ENCODE results near the gene SLC7A14. TPM values are rescaled to one million over a fixed set of nuclear protein-coding genes. Genes with fewer than 3 reads are reported as not detected.

The SLC7A14 gene
- total and polyA plus RNA-seq, 10 of the 15 experiments (the other 5 are each of a cell fraction or from before 2014, with no cell fraction given), result not detected

- no peak overlapping the region for H3K4me3 ChIP-seq
- no peaks in the 10 kb centered on the region; the same call in 1 of the 2 replicates for H4K20me1 ChIP-seq (ENCODE audit: control insufficient read depth, insufficient read depth)
- H3K4me1 ChIP-seq (ENCODE audit: control insufficient read depth, insufficient read depth, low read length), result no peaks in the 10 kb centered on the region
- H3K79me2 ChIP-seq (ENCODE audit: control insufficient read depth, insufficient read depth, low read length), result no peaks in the 10 kb centered on the region
- FAIRE-seq (no peak), DNase-seq (ENCODE audit: low read depth, low spot score) (no peak), ATAC-seq (no peak)
- CTCF ChIA-PET, result interaction anchor here (0.6 kb wide), 1 partner anchor 511 kb away, joined by 3 read pairs; no protein-coding TSS in a partner anchor
- POLR2A ChIA-PET, result no interaction called here
- intact Hi-C loops (cut with micrococcal nuclease; ENCODE audit: unreplicated experiment) (no loop called here), in situ Hi-C loops (cut with MboI) (no loop called here)
- BruUV-seq (replicated peaks), result no TSS peak
- no peaks in the 10 kb centered on the region for H3K9me3 ChIP-seq (replicated peaks; ENCODE audit: control insufficient read depth, insufficient read depth, low read length)
- no peaks in the 10 kb centered on the region for H3K36me3 ChIP-seq (ENCODE audit: control insufficient read depth in 2 of 2, insufficient read depth in 2 of 2, low read length in 1 of 2)
- SMC1A ChIA-PET (ENCODE audit: uncharacterized antibody, unreplicated experiment), result interaction anchor here (0.7 kb wide), 1 partner anchor 199 kb away, joined by 3 read pairs; no protein-coding TSS in a partner anchor
- WGBS (ENCODE audit: insufficient coverage, insufficient replicate concordance, low lambda C conversion rate, missing lambda C conversion rate), result 11% methylated on average over 3 of the region's 3 CpGs
- H2AFZ ChIP-seq (ENCODE audit: control insufficient read depth, low read depth, low read length), result no peak overlapping the region
- H3K4me2 ChIP-seq (ENCODE audit: control insufficient read depth, insufficient read depth), result no peak overlapping the region
- no peak overlapping the region for H3K27ac ChIP-seq (ENCODE audit: control insufficient read depth, insufficient read depth)
- no peak for TF ChIP-seq RAD21 (IDR thresholded peaks at IDR 0.05; ENCODE audit: insufficient read depth, low read depth, low read length)
- no peak for TF ChIP-seq NKRF (conservative IDR thresholded peaks at IDR 0.05)
- TF ChIP-seq ZNF384 (IDR thresholded peaks at IDR 0.05; ENCODE audit: borderline replicate concordance, low read depth, low read length), result no peak
- no peak for TF ChIP-seq HSF1 (IDR thresholded peaks at IDR 0.05; ENCODE audit: low read depth, low read length)
- no peak for TF ChIP-seq ZNF622 (IDR thresholded peaks at IDR 0.05)
- no peak for TF ChIP-seq NRF1 (conservative IDR thresholded peaks at IDR 0.05; ENCODE audit: low read depth, low read length)
- TF ChIP-seq IRF5 (IDR thresholded peaks at IDR 0.05; ENCODE audit: borderline replicate concordance), result no peak
- no peak for TF ChIP-seq FOS (IDR thresholded peaks at IDR 0.05; ENCODE audit: borderline replicate concordance, extremely low read depth, insufficient read length)
- no peak for TF ChIP-seq CBX3 (IDR thresholded peaks at IDR 0.05; ENCODE audit: borderline replicate concordance, low read depth)
- no peak for TF ChIP-seq CHD2 (IDR thresholded peaks at IDR 0.05; ENCODE audit: borderline replicate concordance, low read depth, low read length)
- RAD21 ChIA-PET (ENCODE audit: unreplicated experiment), result no interaction called here
- H3K27me3 ChIP-seq (replicated peaks in 1 of 2; ENCODE audit: control insufficient read depth in 2 of 2, insufficient read depth in 2 of 2, low read length in 1 of 2), result no peaks in the 10 kb centered on the region; a peak in 1 of 4 replicates
- no peak overlapping the region for H3K9ac ChIP-seq (ENCODE audit: control insufficient read depth, insufficient read depth, low read length)
These were observed 46.0 kb downstream of the SLC7A14 start for GRCh38 chr3:170539897-170540296.
